CD4-positive, CD25-positive, alpha-beta regulatory T cell (primary cell): ENCODE measurements around the gene ETFBKMT. TPM values are rescaled to one million over a fixed set of nuclear protein-coding genes. Genes with fewer than 3 reads are reported as not detected.
A peak's percentile ranks its signal among the peaks of the same experiment; 100 is the strongest.
"Not testable (repeated sequence)": the region's sequence is repeated elsewhere in the genome, so short reads cannot be mapped to it uniquely, and the experiment has no call there.

Experiments
- ATAC-seq, 2 donors: fragments of 150-1000 bp; cut with Tn5 transposase; one replicate each; pipeline ENCODE4 v1.10.0; 2021; ENCODE audit warnings: low read depth in 2 of 2, moderate number of reproducible peaks in 2 of 2, moderate library complexity in 1 of 2
- DNase-seq, 3 donors: peaks; one replicate each; pipeline versions ENCODE4 v3.0.0 to v3.0.0-alpha.2; 2012 to 2022; ENCODE audit warnings: mixed read lengths in 1 of 3
- H3K27ac ChIP-seq: one replicate; pipeline ENCODE4 v1.7.0; 2013; ENCODE audit warnings: mild to moderate bottlenecking, low read length; ENCODE audit not compliant: insufficient read depth, poor library complexity, severe bottlenecking
- H3K27me3 ChIP-seq: one replicate; pipeline ENCODE4 v1.7.0; 2013; ENCODE audit warnings: low read length; ENCODE audit not compliant: control insufficient read depth, insufficient read depth
- H3K36me3 ChIP-seq: one replicate; pipeline ENCODE4 v1.7.0; 2013; ENCODE audit warnings: mild to moderate bottlenecking, low read length, moderate library complexity; ENCODE audit not compliant: control insufficient read depth, insufficient read depth
- H3K4me1 ChIP-seq: 2 replicates; pipeline ENCODE4 v1.7.0; 2013; ENCODE audit warnings: mild to moderate bottlenecking, low read length; ENCODE audit not compliant: insufficient read depth, control insufficient read depth, poor library complexity, severe bottlenecking
- H3K4me3 ChIP-seq: one replicate; pipeline ENCODE4 v1.7.0; 2013; ENCODE audit warnings: low read depth, mild to moderate bottlenecking, low read length, moderate library complexity
- H3K9me3 ChIP-seq, 2 experiments: 1 replicate in 1 of 2; 2 replicates in 1 of 2; pipeline ENCODE4 v1.7.0; 2013; ENCODE audit warnings: low read length in 2 of 2, mild to moderate bottlenecking in 1 of 2, moderate library complexity in 1 of 2; ENCODE audit not compliant: control insufficient read depth in 2 of 2
- H3K27ac Mint-ChIP-seq, 3 donors: one replicate each; pipeline ENCODE4 v1.8.0; 2020 to 2022; ENCODE audit warnings: mild to moderate bottlenecking in 3 of 3, mixed read lengths in 3 of 3, moderate library complexity in 2 of 3
- H3K27me3 Mint-ChIP-seq: one replicate; pipeline ENCODE4 v1.8.0; 2022; ENCODE audit warnings: mild to moderate bottlenecking, mixed read lengths
- H3K36me3 Mint-ChIP-seq: one replicate; pipeline ENCODE4 v1.8.0; 2020; ENCODE audit warnings: mixed read lengths
- H3K4me1 Mint-ChIP-seq, 4 donors: one replicate each; pipeline ENCODE4 v1.8.0; 2020 to 2022; ENCODE audit warnings: mixed read lengths in 4 of 4, mild to moderate bottlenecking in 1 of 4
- H3K4me3 Mint-ChIP-seq, 4 donors: one replicate each; pipeline ENCODE4 v1.8.0; 2020 to 2022; ENCODE audit warnings: mild to moderate bottlenecking in 4 of 4, mixed read lengths in 4 of 4, moderate library complexity in 3 of 4
- H3K9me3 Mint-ChIP-seq, 7 donors: one replicate each; pipeline ENCODE4 v1.8.0; 2020 to 2022; ENCODE audit warnings: mixed read lengths in 7 of 7, mild to moderate bottlenecking in 3 of 7, moderate library complexity in 2 of 7
- polyA plus RNA-seq, 4 donors: library from polyadenylated mRNA; unstranded; fragments of 300-500 nt; fragmentation: Illumina TruSeq; gene quantifications; one replicate each; pipeline ENCODE4 v1.2.3, GENCODE V29; 2021
- total RNA-seq: library from RNA; stranded (reverse); gene quantifications from one replicate; pipeline ENCODE4 v1.2.3, GENCODE V29; 2022

ETFBKMT gene
- total and polyA plus RNA-seq, 5 donors from 2014 or later = 0.39 to 2.0 (median 0.63) TPM

DNA sequence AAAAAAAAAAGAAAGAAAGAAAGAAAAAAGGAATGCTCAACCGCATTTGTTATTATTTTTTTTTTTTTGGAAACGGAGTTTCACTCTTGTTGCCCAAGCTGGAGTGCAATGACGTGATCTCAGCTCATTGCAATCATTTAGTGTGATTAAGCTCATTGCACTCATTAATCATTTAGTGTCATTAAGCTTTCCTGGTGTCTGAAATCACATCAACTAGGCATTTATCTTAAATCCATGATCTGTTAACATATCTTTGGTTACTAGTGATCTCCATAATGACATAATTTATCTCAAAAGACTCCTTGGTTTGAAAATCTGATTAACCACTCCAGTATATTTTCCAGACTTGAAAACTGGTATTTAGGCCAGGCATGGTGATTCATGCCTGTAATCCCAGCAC is 26.3 kb downstream of the ETFBKMT start:
- Mint-ChIP-seq H3K27ac (no peak overlapping the region), H3K27me3 (no peaks in the 10 kb centered on the region), H3K4me3 (no peak overlapping the region), H3K36me3 (peaks cover 49% of the 10 kb centered on the region), H3K4me1 (peaks cover 0 to 13% (median 5%) of the 10 kb centered on the region in 4 donors), H3K9me3 (peaks cover 0 to 24% (median 4%) of the 10 kb centered on the region in 7 donors)
- H3K27ac ChIP-seq = no peak overlapping the region
- H3K27me3 ChIP-seq = no peaks in the 10 kb centered on the region
- no peak overlapping the region for H3K4me3 ChIP-seq
- no peaks in the 10 kb centered on the region for H3K4me1 ChIP-seq
- DNase-seq (no peak), ATAC-seq (no peak)
- H3K36me3 ChIP-seq = peaks cover 16% of the 10 kb centered on the region
- H3K9me3 ChIP-seq = peaks cover 12 to 17% of the 10 kb centered on the region in 2 experiments

DNA sequence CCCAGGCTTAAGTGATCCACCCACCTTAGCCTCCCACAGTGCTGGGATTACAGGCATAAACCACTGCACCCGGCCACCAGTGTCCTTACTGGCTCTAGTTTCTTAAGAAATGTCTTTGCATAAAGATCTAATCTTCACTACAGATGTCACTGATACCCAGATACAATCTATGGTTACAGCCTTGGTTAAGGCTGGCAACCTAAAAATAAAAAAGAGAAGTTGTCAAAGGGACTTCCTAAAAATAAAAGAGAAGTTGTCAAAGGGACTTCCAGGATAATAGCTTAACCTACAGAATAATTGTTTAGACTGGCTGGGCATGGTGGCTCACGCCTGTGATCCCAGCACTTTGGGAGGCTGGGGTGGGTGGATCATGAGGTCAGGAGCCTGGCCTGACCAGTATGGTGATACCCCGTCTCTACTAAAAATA is 27.6 kb downstream of the ETFBKMT start:
- H3K27ac ChIP-seq = no peak overlapping the region
- ATAC-seq = no peak
- Mint-ChIP-seq H3K4me1 (peaks cover 0 to 8% (median 6%) of the 10 kb centered on the region in 4 donors), H3K27ac (peak overlapping the region in 1 of 3 donors; percentile 88), H3K36me3 (peaks cover 53% of the 10 kb centered on the region), H3K9me3 (peaks cover 0 to 22% (median 3%) of the 10 kb centered on the region in 7 donors), H3K4me3 (no peak overlapping the region), H3K27me3 (no peaks in the 10 kb centered on the region)
- H3K4me3 ChIP-seq = no peak overlapping the region
- H3K4me1 ChIP-seq = no peaks in the 10 kb centered on the region
- H3K27me3 ChIP-seq = no peaks in the 10 kb centered on the region
- no peak for DNase-seq
- peaks cover 12 to 17% of the 10 kb centered on the region in 2 experiments for H3K9me3 ChIP-seq
- peaks cover 16% of the 10 kb centered on the region for H3K36me3 ChIP-seq

DNA sequence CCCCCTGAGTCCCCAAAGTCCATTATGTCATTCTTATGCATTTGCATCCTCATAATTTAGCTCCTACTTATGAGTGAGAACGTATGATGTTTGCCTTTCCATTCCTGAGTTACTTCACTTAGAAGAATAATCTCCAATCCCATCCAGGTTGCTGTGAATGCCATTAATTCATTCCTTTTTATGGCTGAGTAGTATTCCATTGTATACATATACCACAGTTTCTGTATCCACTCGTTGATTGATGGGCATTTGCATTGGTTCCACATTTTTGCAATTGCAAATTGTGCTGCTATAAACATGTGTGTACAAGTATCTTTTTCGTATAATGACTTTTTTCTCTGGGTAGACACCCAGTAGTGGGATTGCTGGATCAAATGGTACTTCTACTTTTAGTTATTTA is 30.4 kb downstream of the ETFBKMT start:
- not testable (repeated sequence) for H3K9me3 ChIP-seq, H3K4me1 Mint-ChIP-seq, H3K27ac ChIP-seq, ATAC-seq, H3K27me3 ChIP-seq, H3K9me3 Mint-ChIP-seq, H3K27ac Mint-ChIP-seq, H3K4me3 Mint-ChIP-seq, DNase-seq, H3K4me1 ChIP-seq, H3K4me3 ChIP-seq, H3K27me3 Mint-ChIP-seq
- H3K36me3 ChIP-seq = peaks cover 11% of the 10 kb centered on the region
- peaks cover 45% of the 10 kb centered on the region for H3K36me3 Mint-ChIP-seq

DNA sequence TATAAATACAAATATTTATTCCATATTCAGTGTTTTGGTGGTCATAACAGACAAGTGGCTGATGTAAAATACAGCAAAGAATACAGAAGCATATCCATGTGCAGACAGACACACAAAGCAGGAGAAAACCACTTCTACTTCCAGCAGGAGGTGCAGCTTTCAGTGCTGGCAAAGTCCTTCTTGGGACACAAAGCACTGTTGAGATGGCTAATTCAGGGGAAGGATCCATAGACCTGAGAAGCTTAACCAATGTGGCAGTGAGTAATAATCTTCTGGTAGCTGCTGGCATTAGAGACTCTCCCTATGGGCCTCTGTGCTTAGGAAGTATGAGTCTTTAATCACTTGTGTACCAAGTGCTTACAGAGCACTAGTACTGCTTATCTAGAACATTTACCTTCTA is 42.6 kb downstream of the ETFBKMT start:
- no peak for DNase-seq
- H3K27me3 ChIP-seq = no peaks in the 10 kb centered on the region
- Mint-ChIP-seq H3K9me3 (peaks cover 0 to 5% (median 0%) of the 10 kb centered on the region in 7 donors), H3K27me3 (no peaks in the 10 kb centered on the region), H3K27ac (peak overlapping the region in 2 of 3 donors; percentile 26 to 55), H3K4me3 (no peak overlapping the region), H3K4me1 (peaks cover 5 to 30% (median 15%) of the 10 kb centered on the region in 4 donors), H3K36me3 (peaks cover 24% of the 10 kb centered on the region)
- no peak overlapping the region for H3K4me3 ChIP-seq
- peaks cover 17% of the 10 kb centered on the region for H3K36me3 ChIP-seq
- H3K9me3 ChIP-seq = no peaks in the 10 kb centered on the region
- H3K4me1 ChIP-seq = peaks cover 13% of the 10 kb centered on the region
- no peak overlapping the region for H3K27ac ChIP-seq
- no peak for ATAC-seq

DNA sequence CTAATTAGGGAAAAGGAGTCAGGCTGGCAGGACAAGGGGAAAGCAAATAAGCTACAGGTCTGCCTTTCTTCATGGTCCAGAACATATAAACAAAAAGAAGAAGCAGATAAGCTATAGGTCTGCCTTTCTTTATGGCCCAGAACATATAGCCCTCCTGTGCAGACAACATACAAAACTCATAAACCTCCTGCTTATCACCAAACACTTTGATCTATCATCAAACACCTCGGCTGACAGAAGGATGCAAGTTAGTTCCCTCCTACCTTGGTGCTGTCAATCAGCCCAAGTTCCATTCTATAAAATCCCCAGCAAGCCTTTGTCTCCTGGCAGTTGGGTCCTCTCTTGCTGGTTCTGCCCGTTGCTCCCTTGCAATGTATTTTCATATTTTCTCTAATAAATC is 46.1 kb downstream of the ETFBKMT start:
- no peak for ATAC-seq
- peaks cover 13% of the 10 kb centered on the region for H3K4me1 ChIP-seq
- Mint-ChIP-seq H3K4me1 (peaks cover 5 to 39% (median 17%) of the 10 kb centered on the region in 4 donors), H3K27me3 (no peaks in the 10 kb centered on the region), H3K27ac (peak overlapping the region in 2 of 3 donors; percentile 12 to 62), H3K4me3 (peak overlapping the region in 1 of 4 donors; percentile 1), H3K9me3 (peaks cover 0 to 27% (median 7%) of the 10 kb centered on the region in 7 donors), H3K36me3 (peaks cover 30% of the 10 kb centered on the region)
- DNase-seq = no peak
- H3K27me3 ChIP-seq = no peaks in the 10 kb centered on the region
- peaks cover 13% of the 10 kb centered on the region for H3K36me3 ChIP-seq
- no peak overlapping the region for H3K4me3 ChIP-seq
- peaks cover 4 to 11% of the 10 kb centered on the region in 2 experiments for H3K9me3 ChIP-seq
- no peak overlapping the region for H3K27ac ChIP-seq

DNA sequence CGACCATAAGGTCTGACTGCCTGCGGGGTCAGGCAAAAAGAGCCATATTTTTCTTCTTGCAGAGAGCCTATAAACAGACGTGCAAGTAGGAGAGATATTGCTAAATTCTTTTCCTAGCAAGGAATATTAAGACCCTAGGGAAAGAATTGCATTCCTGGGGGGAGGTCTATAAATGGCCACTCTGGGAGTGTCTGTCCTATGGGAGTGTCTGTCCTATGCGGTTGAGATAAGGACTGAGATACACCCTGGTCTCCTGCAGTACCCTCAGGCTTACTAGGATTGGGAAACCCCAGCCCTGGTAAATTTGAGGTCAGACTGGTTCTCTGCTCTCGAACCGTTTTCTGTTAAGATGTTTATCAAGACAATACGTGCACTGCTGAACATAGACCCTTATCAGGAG is 48.6 kb downstream of the ETFBKMT start:
- Histone ChIP-seq H3K4me1 (peaks cover 13% of the 10 kb centered on the region), H3K9me3 (peaks cover 4 to 11% of the 10 kb centered on the region in 2 experiments), H3K36me3 (peaks cover 13% of the 10 kb centered on the region)
- not testable (repeated sequence) for H3K4me3 Mint-ChIP-seq, H3K27me3 ChIP-seq, H3K4me3 ChIP-seq, DNase-seq, H3K27me3 Mint-ChIP-seq, H3K27ac Mint-ChIP-seq, H3K27ac ChIP-seq, ATAC-seq
- Mint-ChIP-seq H3K4me1 (peaks cover 5 to 36% (median 19%) of the 10 kb centered on the region in 4 donors), H3K36me3 (peaks cover 30% of the 10 kb centered on the region), H3K9me3 (peaks cover 0 to 30% (median 7%) of the 10 kb centered on the region in 7 donors)

DNA sequence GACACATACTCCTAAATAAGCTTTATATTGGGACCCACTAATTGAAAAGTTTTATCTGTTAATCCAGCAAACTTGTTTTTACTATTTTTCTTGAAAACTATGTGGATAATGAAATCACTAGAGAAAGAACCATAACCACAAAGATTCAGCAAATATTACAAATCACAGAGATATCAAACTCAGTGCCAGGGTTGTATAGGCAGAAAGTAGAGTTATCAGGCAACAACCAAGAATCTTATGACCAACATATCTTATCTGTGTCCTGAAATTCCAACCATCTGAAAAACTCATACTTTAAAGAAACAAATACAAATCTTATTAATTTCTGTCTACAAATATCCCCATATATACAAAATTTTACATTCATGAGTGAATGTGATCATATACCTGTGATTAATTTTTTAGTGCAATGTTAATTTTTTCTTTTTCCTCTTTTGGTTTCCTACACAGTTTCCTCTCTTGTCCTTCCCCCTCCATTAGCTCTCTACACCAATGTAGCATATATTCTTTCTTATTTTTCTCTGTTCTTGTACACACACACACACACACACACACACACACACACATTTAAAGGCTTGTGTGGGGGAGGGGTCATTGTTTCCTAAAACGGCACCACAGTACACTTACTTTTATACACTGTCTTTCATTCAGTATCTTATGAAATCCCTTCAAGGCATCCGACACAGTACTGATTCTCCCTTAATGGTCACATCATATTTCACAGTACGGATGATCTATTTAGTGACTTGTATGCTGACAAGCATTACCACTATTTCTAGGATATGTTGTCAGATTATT is 50.7 kb downstream of the ETFBKMT start:
- H3K9me3 ChIP-seq = peaks cover 7 to 15% of the 10 kb centered on the region in 2 experiments
- no peak overlapping the region for H3K4me3 ChIP-seq
- H3K4me1 Mint-ChIP-seq = peaks cover 4 to 25% (median 10%) of the 10 kb centered on the region in 4 donors
- H3K4me3 Mint-ChIP-seq = no peak overlapping the region
- ATAC-seq = no peak
- H3K36me3 Mint-ChIP-seq = peaks cover 37% of the 10 kb centered on the region
- H3K27me3 ChIP-seq = no peaks in the 10 kb centered on the region
- DNase-seq = no peak
- no peaks in the 10 kb centered on the region for H3K27me3 Mint-ChIP-seq
- peaks cover 0 to 30% (median 8%) of the 10 kb centered on the region in 7 donors for H3K9me3 Mint-ChIP-seq
- peaks cover 7% of the 10 kb centered on the region for H3K4me1 ChIP-seq
- peak overlapping the region in 2 of 3 donors; percentile 2 to 45 for H3K27ac Mint-ChIP-seq
- peaks cover 13% of the 10 kb centered on the region for H3K36me3 ChIP-seq
- H3K27ac ChIP-seq = no peak overlapping the region
